Measurements from ENCODE around the gene GAA. TPM values are rescaled to one million over a fixed set of nuclear protein-coding genes. Genes with fewer than 3 reads are reported as not detected.
A peak's percentile ranks its signal among the peaks of the same experiment; 100 is the strongest.

Gene GAA
- total and polyA plus RNA-seq, 2 of the 8 experiments (the other 6 are each of a cell fraction or from before 2014, with no cell fraction given): 14.8 to 30.0 TPM

GRCh38 chr17:80147035-80147822 lies 45.8 kb downstream of the GAA start, which contains the start of gene EIF4A3 (continued):
- TF ChIP-seq CREB1 (IDR thresholded peaks at IDR 0.05) (peak; percentile 93), RNF2 (IDR thresholded peaks at IDR 0.05; ENCODE audit: borderline replicate concordance, low read depth, low read length, missing control alignments, poor library complexity, severe bottlenecking) (no peak), RAD21 (IDR thresholded peaks at IDR 0.05 in 1 of 2, conservative IDR thresholded peaks at IDR 0.05 in 1 of 2; ENCODE audit: low read depth in 2 of 2, low read length in 2 of 2) (peak; percentile 14 to 24; a peak in 2 of 4 replicates), RBBP5 (IDR thresholded peaks at IDR 0.05; ENCODE audit: borderline replicate concordance, low read depth, low read length) (peak; percentile 46; the same call in 1 of the 2 replicates), TAF7 (optimal IDR thresholded peaks at IDR 0.05; ENCODE audit: borderline replicate concordance, low read depth, low read length) (peak; percentile 63), ASH2L (IDR thresholded peaks at IDR 0.05; ENCODE audit: low read length) (peak; percentile 69), HDAC2 (IDR thresholded peaks at IDR 0.05; ENCODE audit: borderline replicate concordance in 1 of 2, low read depth in 2 of 2, low read length in 2 of 2) (no peak; a peak in 1 of 4 replicates), KDM5A (IDR thresholded peaks at IDR 0.05; ENCODE audit: low read length) (no peak), POLR2A (IDR thresholded peaks at IDR 0.05; ENCODE audit: control extremely low read depth in 1 of 2, low read depth in 2 of 2, low read length in 2 of 2) (peak; percentile 55 to 74), BCL11A (IDR thresholded peaks at IDR 0.05; ENCODE audit: low read depth in 2 of 2, low read length in 2 of 2) (no peak), TAF1 (IDR thresholded peaks at IDR 0.05; ENCODE audit: low read depth, low read length) (peak; percentile 75), PHF8 (conservative IDR thresholded peaks at IDR 0.05; ENCODE audit: low read depth, low read length) (peak; percentile 69), POLR2AphosphoS5 (IDR thresholded peaks at IDR 0.05; ENCODE audit: low read depth, low read length) (peak; percentile 86; the same call in 1 of the 2 replicates), SIN3A (conservative IDR thresholded peaks at IDR 0.05 in 1 of 2, IDR thresholded peaks at IDR 0.05 in 1 of 2; ENCODE audit: low read depth in 1 of 2, low read length in 2 of 2) (peak in 1 of 2 experiments; percentile 13; a peak in 1 of 4 replicates), CHD1 (IDR thresholded peaks at IDR 0.05; ENCODE audit: low read depth, low read length) (no peak)
- TF ChIP-seq, protein P1, sequence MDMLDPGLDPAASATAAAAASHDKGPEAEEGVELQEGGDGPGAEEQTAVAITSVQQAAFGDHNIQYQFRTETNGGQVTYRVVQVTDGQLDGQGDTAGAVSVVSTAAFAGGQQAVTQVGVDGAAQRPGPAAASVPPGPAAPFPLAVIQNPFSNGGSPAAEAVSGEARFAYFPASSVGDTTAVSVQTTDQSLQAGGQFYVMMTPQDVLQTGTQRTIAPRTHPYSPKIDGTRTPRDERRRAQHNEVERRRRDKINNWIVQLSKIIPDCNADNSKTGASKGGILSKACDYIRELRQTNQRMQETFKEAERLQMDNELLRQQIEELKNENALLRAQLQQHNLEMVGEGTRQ (IDR thresholded peaks at IDR 0.05; ENCODE audit: low read length): peak; percentile 80
- TF ChIP-seq, protein P2, sequence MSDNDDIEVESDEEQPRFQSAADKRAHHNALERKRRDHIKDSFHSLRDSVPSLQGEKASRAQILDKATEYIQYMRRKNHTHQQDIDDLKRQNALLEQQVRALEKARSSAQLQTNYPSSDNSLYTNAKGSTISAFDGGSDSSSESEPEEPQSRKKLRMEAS (IDR thresholded peaks at IDR 0.05): peak; percentile 76
- TF ChIP-seq, protein P3, sequence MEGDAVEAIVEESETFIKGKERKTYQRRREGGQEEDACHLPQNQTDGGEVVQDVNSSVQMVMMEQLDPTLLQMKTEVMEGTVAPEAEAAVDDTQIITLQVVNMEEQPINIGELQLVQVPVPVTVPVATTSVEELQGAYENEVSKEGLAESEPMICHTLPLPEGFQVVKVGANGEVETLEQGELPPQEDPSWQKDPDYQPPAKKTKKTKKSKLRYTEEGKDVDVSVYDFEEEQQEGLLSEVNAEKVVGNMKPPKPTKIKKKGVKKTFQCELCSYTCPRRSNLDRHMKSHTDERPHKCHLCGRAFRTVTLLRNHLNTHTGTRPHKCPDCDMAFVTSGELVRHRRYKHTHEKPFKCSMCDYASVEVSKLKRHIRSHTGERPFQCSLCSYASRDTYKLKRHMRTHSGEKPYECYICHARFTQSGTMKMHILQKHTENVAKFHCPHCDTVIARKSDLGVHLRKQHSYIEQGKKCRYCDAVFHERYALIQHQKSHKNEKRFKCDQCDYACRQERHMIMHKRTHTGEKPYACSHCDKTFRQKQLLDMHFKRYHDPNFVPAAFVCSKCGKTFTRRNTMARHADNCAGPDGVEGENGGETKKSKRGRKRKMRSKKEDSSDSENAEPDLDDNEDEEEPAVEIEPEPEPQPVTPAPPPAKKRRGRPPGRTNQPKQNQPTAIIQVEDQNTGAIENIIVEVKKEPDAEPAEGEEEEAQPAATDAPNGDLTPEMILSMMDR (IDR thresholded peaks at IDR 0.05; ENCODE audit: control extremely low read depth in 1 of 3, insufficient read depth in 1 of 3, low read depth in 1 of 3, low read length in 3 of 3): peak in 1 of 3 experiments; percentile 10; a peak in 1 of 4 replicates
